A549 (cell line): Measurements from ENCODE around the gene PTCD1.

Experiments used
- ATOH8 ChIP-seq: fragments of 250-450 bp; sonication (Bioruptor Pico); IDR thresholded peaks from 2 replicates; pipeline ENCODE4 v1.5.0; 2020; ENCODE audit warnings: low read depth, mild to moderate bottlenecking, moderate library complexity
- CEBPB ChIP-seq, 2 experiments: fragments of >200 bp in 1 of 2; sonication (Bioruptor Twin) in 1 of 2; formaldehyde crosslinking in 1 of 2; IDR thresholded peaks; 2 replicates each; pipeline ENCODE4 v1.6.1; 2012 to 2016
- CHD2 ChIP-seq: fragments of 150-350 bp; IDR thresholded peaks from 2 replicates; pipeline ENCODE4 v1.6.1; 2014; ENCODE audit warnings: low read length; ENCODE audit not compliant: partially characterized antibody
- EP300 ChIP-seq, 2 experiments: fragments of >200 bp; sonication (Bioruptor Twin); formaldehyde crosslinking; IDR thresholded peaks; 2 replicates in 1 of 2; 3 replicates in 1 of 2; pipeline ENCODE4 v1.6.1; 2016 to 2017
- NR3C1 ChIP-seq: fragments of >200 bp; sonication (Bioruptor Twin); formaldehyde crosslinking; IDR thresholded peaks from 3 replicates; pipeline ENCODE4 v1.6.1; 2017
- POLR2A ChIP-seq: IDR thresholded peaks from 2 replicates; pipeline ENCODE4 v1.6.1; 2012; ENCODE audit warnings: mild to moderate bottlenecking, low read length
- RAD21 ChIP-seq, 2 experiments: fragments of >200 bp in 1 of 2; sonication (Bioruptor Twin) in 1 of 2; formaldehyde crosslinking in 1 of 2; IDR thresholded peaks in 1 of 2; conservative IDR thresholded peaks in 1 of 2; 2 replicates in 1 of 2; 3 replicates in 1 of 2; pipeline ENCODE4 v1.6.1; 2012 to 2018; ENCODE audit warnings: inconsistent platforms in 1 of 2
- RFX5 ChIP-seq: fragments of 450-650 bp; IDR thresholded peaks from 2 replicates; pipeline ENCODE4 v1.7.1; 2014; ENCODE audit warnings: antibody characterized with exemption, mild to moderate bottlenecking, moderate library complexity
- RNF2 ChIP-seq: fragments of 200-600 bp; sonication (generic); IDR thresholded peaks from 2 replicates; pipeline ENCODE4 v1.6.1; 2016; ENCODE audit warnings: low read depth, mild to moderate bottlenecking, antibody characterized with exemption, moderate library complexity, borderline replicate concordance
- USF2 ChIP-seq: fragments of 450-650 bp; IDR thresholded peaks from 2 replicates; pipeline ENCODE4 v1.6.1; 2014; ENCODE audit warnings: antibody characterized with exemption
- ZC3H11A ChIP-seq: fragments of 450-650 bp; IDR thresholded peaks from 2 replicates; pipeline ENCODE4 v1.6.1; 2014; ENCODE audit warnings: antibody characterized with exemption, mild to moderate bottlenecking
- ZSCAN20 ChIP-seq: fragments of 250-450 bp; sonication (Bioruptor Pico); IDR thresholded peaks from 2 replicates; pipeline ENCODE4 v1.8.0; 2022; ENCODE audit warnings: mild to moderate bottlenecking, moderate library complexity
- TF ChIP-seq, protein P1 (sequence below): fragments of >200 bp; sonication (Bioruptor Twin); formaldehyde crosslinking; IDR thresholded peaks from 3 replicates; pipeline ENCODE4 v1.5.1; 2016
- TF ChIP-seq, protein P2 (sequence below): fragments of 200-600 bp; sonication (generic); IDR thresholded peaks from 2 replicates; pipeline ENCODE4 v1.6.1; 2016; ENCODE audit warnings: antibody characterized with exemption, mild to moderate bottlenecking, moderate library complexity

DNA sequence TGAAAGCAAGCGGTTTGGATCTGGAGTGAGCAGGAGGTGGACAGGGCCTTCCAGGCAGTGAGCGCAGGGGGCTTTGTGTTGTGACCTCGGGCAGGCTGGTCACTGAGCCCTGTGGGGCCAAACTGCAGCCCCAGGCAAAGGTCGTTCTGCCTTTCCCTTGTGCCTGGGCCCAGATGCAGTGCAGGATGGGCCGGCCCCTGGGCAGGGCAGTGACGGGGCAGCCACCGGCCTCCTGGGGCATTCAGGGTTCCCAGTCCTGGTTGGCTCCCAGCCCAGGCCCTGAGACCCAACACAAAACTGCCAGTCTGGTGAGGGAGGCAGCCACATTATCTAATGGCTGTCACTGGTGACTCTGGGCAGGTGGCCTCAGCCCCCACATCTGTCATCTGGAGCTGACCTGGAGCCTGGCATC is 56.9 kb downstream of the PTCD1 start:
- TF ChIP-seq CEBPB (IDR thresholded peaks at IDR 0.05) (no peak), CHD2 (no peak), ZSCAN20 (no peak), POLR2A (no peak), USF2 (no peak), RFX5 (no peak), NR3C1 (no peak), RAD21 (conservative IDR thresholded peaks at IDR 0.05 in 1 of 2, IDR thresholded peaks at IDR 0.05 in 1 of 2) (no peak), ZC3H11A (no peak), EP300 (IDR thresholded peaks at IDR 0.05) (no peak), ATOH8 (no peak), RNF2 (no peak)
- TF ChIP-seq, protein P1, sequence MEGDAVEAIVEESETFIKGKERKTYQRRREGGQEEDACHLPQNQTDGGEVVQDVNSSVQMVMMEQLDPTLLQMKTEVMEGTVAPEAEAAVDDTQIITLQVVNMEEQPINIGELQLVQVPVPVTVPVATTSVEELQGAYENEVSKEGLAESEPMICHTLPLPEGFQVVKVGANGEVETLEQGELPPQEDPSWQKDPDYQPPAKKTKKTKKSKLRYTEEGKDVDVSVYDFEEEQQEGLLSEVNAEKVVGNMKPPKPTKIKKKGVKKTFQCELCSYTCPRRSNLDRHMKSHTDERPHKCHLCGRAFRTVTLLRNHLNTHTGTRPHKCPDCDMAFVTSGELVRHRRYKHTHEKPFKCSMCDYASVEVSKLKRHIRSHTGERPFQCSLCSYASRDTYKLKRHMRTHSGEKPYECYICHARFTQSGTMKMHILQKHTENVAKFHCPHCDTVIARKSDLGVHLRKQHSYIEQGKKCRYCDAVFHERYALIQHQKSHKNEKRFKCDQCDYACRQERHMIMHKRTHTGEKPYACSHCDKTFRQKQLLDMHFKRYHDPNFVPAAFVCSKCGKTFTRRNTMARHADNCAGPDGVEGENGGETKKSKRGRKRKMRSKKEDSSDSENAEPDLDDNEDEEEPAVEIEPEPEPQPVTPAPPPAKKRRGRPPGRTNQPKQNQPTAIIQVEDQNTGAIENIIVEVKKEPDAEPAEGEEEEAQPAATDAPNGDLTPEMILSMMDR = no peak
- TF ChIP-seq, protein P2, sequence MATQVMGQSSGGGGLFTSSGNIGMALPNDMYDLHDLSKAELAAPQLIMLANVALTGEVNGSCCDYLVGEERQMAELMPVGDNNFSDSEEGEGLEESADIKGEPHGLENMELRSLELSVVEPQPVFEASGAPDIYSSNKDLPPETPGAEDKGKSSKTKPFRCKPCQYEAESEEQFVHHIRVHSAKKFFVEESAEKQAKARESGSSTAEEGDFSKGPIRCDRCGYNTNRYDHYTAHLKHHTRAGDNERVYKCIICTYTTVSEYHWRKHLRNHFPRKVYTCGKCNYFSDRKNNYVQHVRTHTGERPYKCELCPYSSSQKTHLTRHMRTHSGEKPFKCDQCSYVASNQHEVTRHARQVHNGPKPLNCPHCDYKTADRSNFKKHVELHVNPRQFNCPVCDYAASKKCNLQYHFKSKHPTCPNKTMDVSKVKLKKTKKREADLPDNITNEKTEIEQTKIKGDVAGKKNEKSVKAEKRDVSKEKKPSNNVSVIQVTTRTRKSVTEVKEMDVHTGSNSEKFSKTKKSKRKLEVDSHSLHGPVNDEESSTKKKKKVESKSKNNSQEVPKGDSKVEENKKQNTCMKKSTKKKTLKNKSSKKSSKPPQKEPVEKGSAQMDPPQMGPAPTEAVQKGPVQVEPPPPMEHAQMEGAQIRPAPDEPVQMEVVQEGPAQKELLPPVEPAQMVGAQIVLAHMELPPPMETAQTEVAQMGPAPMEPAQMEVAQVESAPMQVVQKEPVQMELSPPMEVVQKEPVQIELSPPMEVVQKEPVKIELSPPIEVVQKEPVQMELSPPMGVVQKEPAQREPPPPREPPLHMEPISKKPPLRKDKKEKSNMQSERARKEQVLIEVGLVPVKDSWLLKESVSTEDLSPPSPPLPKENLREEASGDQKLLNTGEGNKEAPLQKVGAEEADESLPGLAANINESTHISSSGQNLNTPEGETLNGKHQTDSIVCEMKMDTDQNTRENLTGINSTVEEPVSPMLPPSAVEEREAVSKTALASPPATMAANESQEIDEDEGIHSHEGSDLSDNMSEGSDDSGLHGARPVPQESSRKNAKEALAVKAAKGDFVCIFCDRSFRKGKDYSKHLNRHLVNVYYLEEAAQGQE = no peak
